ENCODE data around the gene TLE3.

The TLE3 gene

GRCh38 chr15:70002897-70003296 lies 94.8 kb downstream of the TLE3 start:
- H3K27me3 ChIP-seq (ENCODE audit: control insufficient read depth, insufficient read depth, low read length) = no peaks in the 10 kb centered on the region
- H3K4me1 ChIP-seq (ENCODE audit: control insufficient read depth, insufficient read depth, low read length) = no peaks in the 10 kb centered on the region
- H3K9ac ChIP-seq (ENCODE audit: low read length) = no peak overlapping the region
- H3K36me3 ChIP-seq (ENCODE audit: control insufficient read depth, insufficient read depth, low read length) = no peaks in the 10 kb centered on the region
- no peak overlapping the region for H3K4me3 ChIP-seq (ENCODE audit: low read length)
- no peak overlapping the region for H3K27ac ChIP-seq (ENCODE audit: low read depth, low read length)

- Histone ChIP-seq H3K9ac (ENCODE audit: low read length) (no peak overlapping the region), H3K4me3 (ENCODE audit: low read length) (no peak overlapping the region), H3K36me3 (ENCODE audit: control insufficient read depth, insufficient read depth, low read length) (no peaks in the 10 kb centered on the region), H3K4me1 (ENCODE audit: control insufficient read depth, insufficient read depth, low read length) (no peaks in the 10 kb centered on the region), H3K27ac (ENCODE audit: low read depth, low read length) (no peak overlapping the region), H3K27me3 (ENCODE audit: control insufficient read depth, insufficient read depth, low read length) (no peaks in the 10 kb centered on the region)
These were observed 95.9 kb downstream of the TLE3 start for GRCh38 chr15:70001859-70002258.

- no peak overlapping the region for H3K9ac ChIP-seq (ENCODE audit: low read length)
- no peak overlapping the region for H3K4me3 ChIP-seq (ENCODE audit: low read length)
- no peak overlapping the region for H3K27ac ChIP-seq (ENCODE audit: low read depth, low read length)
- no peaks in the 10 kb centered on the region for H3K27me3 ChIP-seq (ENCODE audit: control insufficient read depth, insufficient read depth, low read length)
- H3K36me3 ChIP-seq (ENCODE audit: control insufficient read depth, insufficient read depth, low read length) = no peaks in the 10 kb centered on the region
- no peaks in the 10 kb centered on the region for H3K4me1 ChIP-seq (ENCODE audit: control insufficient read depth, insufficient read depth, low read length)
These were observed 98.2 kb downstream of the TLE3 start for GRCh38 chr15:69999392-70000085.

GRCh38 chr15:69998541-69999391 lies 99.0 kb downstream of the TLE3 start:
- no peaks in the 10 kb centered on the region for H3K27me3 ChIP-seq (ENCODE audit: control insufficient read depth, insufficient read depth, low read length)
- no peaks in the 10 kb centered on the region for H3K36me3 ChIP-seq (ENCODE audit: control insufficient read depth, insufficient read depth, low read length)
- no peak overlapping the region for H3K4me3 ChIP-seq (ENCODE audit: low read length)
- no peak overlapping the region for H3K27ac ChIP-seq (ENCODE audit: low read depth, low read length)
- no peaks in the 10 kb centered on the region for H3K4me1 ChIP-seq (ENCODE audit: control insufficient read depth, insufficient read depth, low read length)
- H3K9ac ChIP-seq (ENCODE audit: low read length) = no peak overlapping the region

GRCh38 chr15:69997813-69998212 lies 99.9 kb downstream of the TLE3 start:
- Histone ChIP-seq H3K4me3 (ENCODE audit: low read length) (no peak overlapping the region), H3K27ac (ENCODE audit: low read depth, low read length) (no peak overlapping the region), H3K36me3 (ENCODE audit: control insufficient read depth, insufficient read depth, low read length) (no peaks in the 10 kb centered on the region), H3K27me3 (ENCODE audit: control insufficient read depth, insufficient read depth, low read length) (no peaks in the 10 kb centered on the region), H3K4me1 (ENCODE audit: control insufficient read depth, insufficient read depth, low read length) (no peaks in the 10 kb centered on the region), H3K9ac (ENCODE audit: low read length) (no peak overlapping the region)

Measured in rectal smooth muscle tissue (tissue), 1 donor.